Kasumi-1 (cell line): ENCODE data around the gene RIMS4.

Source experiments
- DNase-seq, 2 experiments: peaks; one replicate each; lab custom pipeline; 2025; lab: John Stamatoyannopoulos, UW

RIMS4 gene

DNA sequence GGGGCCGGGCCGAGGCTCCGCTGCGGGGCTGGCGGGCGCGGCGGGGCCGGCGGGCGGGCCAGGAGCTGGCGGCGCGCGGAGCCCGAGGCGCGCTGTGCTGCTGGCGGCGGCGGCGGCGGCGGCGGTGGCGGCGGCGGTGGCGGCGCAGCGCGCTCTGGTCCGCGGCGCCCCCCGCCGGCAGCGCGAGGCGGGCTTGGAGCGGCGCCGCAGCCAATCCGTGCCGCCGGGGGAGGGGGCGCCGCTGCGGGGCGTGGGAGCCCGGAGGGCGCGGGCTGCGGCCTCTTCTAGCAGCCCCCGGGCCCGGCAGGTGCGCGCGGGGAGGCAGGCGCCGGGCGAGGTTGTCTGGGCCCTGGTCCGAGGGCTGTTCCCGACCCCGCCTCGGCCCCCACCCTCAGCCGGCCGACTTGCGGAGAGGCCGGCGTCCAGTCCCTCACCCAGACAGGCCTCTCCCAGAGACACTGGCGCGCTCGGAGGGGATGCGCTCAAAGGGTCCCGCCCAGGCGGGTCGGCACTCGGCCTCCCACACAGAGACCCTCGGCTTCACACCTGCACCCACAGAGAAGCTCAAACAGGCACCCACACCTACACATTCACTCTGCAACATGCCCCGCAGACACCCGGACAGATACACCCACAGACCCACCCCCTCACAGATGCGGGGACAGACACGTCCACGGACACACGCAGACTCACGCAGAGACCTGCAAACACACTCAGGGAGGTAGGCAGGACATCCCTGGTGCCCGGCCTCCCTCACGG, at the start of gene RIMS4:
Gene RIMS4, minus strand, starts transcription at position 156 of the 759 bp plus-strand sequence. CDS start 275 bp downstream, outside the sequence.
- DNase-seq: no peak

DNA sequence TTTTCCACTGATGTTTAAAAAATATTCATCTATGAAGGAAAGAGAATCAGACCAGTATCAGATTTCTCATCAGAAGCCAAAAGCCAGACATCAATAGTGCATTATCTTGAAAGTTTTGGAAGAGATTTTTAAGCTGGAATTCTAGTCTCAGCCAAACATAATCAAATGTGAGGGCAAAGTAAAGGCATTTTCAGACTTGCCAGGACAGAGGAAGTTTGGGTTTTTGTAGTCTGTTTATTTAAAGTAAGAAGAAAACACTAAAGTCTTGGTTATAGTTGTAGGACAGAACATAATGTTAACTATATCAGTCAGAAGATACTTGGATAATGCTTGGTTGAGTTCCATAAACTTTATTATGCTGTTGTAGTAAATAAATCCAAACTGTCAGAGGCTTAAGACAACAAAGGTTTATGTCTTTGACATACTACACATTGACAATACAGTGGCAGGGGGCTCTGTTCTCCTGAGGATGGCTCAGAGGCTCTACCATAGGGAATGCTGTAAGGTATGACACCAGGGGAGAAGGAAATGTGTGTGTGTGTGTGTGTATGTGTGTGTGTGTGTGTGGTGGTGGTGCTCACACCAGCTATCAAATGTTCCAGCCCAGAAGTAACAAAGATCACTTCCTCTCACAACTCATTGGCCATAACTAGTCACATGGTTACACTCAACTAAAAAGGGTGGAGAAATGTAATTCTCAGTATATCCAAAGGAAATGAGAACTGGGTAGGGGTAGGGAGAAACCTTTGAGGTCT, 48.4 kb upstream of the RIMS4 start:
- no peak for DNase-seq

DNA sequence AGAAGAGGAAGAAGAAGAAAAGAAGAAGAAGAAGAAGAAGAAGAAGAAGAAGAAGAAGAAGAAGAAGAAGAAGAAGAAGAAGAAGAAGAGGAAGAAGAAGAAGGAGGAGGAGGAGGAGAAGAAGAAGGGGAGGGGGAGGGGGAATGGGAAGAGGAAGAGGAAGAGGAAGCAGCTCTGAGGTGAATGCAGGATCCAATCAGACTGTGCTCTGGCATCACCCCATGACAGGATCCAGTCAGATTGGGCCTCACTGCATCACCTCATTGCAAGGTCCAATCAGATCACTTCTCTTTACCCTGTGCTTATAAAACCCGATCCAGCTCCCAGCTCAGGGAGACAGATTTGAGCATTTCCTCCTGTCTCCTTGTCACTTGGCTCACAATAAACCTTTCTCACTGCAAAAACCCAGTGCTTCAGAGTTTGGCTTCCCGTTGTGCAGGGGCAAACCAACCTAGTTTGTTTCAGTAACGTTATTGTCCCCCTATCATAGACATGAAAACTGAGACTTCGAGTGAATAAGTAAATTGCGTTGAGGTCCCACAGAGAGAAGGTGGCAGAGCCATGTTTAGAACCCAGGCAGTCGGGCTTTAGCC, 46.6 kb upstream of the RIMS4 start:
- DNase-seq: no peak

DNA sequence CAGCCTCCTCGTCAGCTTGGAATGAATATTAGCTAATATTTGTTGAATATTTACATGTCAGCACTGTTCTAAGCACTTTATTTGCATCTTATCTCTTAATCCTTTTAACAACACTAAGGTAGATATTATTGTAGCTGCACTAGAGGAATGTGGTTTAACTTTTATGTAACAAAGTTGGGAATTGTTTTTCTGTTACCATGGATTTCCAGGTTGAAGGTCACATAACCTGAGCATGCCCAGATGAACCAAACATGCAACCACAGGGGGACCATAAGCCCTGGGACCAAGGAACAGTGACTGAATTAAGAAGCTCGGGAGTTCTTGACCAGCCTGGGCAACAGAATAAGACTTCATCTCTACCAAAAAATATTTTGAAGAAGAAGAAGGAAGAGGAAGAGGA, 46.1 kb upstream of the RIMS4 start:
- DNase-seq: no peak

DNA sequence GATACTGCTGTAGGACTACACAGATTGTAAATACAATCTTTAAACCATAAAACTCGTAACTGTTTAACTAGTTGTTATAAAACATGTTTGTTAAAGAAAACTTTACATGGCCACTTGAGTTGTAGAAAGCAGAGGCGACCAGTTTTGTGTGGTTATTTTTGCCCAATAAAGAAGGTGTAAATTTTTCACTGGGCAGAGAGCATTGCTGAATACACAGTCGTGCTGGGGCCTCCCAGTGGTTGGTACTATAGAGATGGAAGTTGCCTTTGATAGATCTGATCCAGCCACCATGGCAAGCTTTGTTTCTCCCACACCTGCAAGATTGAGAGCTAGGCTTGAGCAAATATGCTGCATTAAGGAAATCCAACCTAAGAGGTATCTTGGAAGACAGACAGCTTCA, 41.2 kb upstream of the RIMS4 start:
- DNase-seq: no peak

DNA sequence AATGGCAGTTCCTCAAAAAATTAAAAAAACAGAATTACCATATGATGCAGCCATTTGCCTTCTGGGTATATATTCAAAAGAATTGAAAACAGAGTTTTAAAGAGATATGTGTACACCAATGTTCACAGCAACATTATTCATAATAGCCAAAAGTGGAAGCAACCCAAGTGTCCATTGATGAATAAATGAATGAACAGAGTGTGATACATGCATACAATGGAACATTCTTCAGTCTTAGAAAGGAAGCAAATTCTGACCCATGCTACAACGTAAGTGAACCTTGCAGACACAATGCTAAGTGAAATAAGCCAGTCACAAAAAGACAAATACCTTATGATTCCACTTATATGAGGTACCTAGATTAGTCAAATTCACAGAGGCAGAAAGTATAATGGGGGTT, 40.5 kb upstream of the RIMS4 start:
- DNase-seq: no peak

DNA sequence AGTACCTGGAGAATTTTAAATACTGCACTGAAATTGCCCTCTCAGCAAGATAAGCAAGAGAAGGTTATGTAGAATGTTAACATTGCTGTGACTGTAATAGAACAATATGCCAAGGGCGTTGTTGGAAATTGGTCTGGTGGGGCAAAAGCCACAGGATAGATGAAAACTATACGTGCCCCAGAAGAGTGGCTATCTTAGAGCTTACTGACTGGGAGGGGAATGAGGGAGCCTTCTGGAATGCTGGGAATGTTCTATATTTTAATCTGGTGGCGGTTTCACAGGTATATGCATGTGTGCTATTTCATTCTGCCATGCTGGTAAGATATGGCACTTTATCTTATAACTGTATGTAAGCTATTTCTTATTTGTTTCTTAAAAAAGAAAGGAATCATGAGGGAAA, 39.9 kb upstream of the RIMS4 start:
- no peak for DNase-seq

DNA sequence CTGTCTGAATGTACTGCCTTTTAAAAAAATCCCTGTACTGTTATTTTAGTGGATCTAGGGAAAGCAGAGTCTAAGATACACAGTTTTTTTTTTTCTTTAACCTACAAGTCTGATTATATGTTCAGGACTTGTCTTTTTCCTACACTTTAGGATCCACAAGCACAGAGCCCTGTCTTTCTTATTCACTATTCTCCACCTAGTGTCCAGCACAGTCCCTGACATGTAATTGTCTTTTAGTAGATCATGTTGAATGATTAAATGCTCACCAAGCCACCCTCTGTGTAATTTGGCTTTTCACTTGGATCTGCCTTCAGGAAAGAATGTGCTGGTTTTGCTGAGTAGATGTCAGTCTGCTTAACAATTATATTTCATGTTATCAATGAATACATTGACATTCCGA, 39.4 kb upstream of the RIMS4 start:
- DNase-seq: no peak

DNA sequence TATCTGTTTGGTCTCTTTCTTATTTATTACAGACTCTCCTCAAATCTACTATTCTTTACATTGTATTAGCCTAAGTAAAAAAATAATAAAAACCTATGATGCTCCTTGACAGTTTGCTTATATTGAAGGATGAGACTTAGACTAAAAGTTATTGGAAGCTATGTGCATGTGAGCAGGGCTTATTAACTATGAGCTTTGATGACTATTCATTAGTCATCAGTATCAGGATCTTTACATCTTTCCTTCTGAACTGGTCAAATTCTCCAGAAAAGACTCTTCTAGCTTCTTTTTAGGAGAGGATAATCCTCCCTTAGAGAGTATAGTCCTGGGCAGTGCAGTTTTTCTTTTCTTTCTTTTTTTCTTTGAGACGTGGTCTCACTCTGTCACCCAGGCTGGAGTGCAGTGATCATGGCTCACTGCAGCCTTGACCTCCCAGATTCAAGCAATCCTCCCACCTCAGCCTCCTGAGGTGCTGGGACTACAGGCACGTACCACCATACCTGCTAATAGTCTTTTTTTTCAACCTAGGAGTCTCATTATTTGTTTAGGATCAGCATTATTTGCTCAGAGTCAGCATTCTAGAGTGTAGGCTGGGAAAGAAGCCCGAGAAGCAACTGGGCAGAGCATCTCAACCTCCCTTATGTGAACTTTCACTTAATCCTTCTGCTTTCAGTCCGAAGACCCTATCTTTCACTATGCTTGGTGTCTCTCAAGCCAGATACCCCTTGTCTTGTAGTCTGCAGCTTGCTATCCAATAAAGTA, 38.1 kb upstream of the RIMS4 start:
- DNase-seq: no peak

DNA sequence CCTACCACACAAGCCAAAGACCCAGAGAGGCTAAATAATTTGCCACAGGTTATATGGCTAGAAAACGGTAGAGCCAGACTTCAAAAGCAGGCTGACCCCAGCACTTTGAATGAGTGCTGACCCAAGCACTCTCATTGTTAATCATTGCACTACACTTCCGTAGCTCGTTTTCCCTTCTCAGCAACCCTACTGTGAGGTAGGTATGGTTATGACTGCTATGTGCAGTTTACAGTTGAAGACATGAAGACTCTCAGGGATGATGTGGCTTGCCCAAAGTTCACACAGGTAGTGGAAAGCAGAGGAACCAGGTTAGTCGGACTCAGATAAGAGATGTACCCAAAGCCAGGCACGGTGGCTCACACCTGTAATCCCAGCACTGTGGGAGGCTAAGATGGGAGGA, 33.5 kb upstream of the RIMS4 start:
- DNase-seq: no peak

DNA sequence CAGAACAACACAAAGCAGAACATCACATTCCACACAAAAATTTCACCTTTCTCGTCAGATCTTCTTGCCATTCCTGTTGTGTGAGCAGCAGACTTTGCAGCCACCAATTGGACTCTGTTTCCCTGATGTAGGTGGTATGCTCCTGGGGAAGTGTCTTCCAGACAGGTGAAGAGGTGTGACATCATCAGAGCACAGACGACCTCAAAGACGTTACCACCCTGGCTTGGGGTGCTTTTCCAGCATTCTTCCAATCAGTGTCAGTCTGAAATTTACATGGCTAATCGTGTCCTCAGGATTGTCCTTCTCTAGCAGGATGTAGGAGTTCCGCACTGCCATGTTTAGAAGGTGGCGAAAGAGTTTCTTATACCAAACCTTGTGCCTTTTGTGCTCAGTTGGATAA, 31.6 kb upstream of the RIMS4 start:
- no peak for DNase-seq

DNA sequence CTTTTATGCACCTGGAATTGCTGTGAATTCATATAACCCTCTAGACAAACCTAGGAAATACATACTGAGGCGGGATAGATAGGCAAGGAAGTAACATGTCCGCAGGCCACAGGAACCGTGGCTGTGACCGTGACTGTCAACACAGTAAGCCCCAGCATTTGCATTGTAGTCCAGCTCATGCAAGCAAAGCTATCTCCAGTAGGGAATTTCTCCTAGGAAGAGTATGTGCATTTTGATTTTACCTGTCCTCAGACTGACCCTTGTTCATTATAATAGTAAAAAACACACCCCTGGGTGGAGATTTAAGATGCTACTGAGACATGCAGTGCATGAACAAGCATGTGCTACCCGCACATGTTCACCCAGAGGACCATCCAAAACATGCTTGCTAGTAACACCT, 30.5 kb upstream of the RIMS4 start:
- DNase-seq: no peak

DNA sequence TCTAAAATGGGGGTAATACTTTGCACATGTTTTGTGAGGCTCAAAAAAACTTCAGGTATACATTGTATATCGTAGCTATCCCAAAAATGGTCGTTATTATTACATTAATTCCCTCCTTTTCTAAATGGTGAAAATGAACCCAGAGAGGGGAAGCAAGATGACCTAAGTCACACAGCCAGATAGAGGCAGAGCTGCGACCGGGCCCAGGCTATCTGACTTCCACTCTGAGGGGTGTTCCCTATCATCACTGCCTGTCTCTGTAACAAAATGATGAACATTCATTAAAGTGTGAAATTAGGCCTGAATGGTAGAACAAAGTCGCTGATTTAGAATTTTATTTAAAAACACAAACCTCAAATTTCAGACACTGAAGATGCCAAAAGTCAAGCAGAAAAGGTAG, 29.1 kb upstream of the RIMS4 start:
- no peak for DNase-seq

DNA sequence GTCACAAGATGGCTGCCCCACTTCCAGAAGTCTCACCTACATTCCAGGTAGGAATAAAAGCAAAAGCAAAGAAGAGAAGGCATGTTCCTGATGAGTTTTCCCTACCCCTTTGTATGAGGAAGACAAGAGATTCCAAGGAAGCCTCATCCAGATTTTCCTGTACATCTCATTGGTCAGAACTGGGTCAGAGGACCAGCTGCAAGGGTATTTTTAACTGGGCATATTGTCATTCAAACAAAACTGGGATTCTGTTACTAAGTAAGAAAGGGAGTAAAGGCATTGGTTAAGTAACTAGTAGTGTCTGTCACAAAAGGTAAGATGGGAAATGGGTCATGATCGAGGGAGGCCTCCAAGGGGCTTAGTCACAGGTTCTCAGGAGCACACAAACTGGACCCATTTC, 28.2 kb upstream of the RIMS4 start:
- DNase-seq: no peak

DNA sequence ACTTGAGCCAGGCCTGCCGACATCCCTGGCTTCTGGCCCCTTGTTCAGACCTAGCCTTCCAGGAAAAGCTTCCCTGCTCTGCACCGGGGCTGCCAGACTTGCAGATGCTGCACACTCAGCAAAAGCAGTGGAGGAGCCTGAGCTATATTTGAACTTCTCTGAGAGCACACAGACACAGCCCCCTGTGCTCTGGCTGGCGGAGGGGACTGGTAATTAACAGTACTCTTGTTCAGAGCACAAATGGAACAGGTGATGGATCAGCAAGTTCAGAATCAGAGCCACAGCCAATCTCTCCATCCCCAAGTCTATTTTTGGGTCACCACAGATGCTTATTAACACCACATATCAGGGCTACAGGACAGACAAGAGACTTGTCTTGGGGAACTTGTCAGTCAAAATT, 27.6 kb upstream of the RIMS4 start:
- DNase-seq: no peak

DNA sequence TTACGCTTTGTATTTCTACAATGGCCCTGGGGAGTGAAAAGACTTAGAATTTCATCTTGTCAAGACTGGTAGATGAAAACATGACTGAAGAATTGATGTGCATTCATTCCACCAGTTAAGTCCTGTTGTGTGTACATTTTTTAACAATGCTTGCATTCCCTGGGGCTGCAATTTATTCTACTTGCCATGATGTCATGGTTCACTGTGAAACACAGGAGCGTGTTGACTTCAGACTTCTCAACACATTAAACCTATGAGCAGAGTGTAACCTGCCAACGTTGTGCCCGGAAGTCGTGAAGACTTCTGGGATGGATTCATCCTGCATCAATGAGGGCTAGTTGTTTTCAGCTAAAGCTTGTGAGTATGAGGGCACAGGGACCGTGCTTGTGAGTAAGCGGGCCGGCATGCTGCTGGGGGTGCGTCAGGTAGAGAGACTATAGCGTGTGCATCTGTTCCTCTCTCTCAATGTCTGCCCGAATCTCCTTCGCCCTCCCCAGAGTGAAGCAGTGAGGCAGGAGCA, 26.3 kb upstream of the RIMS4 start:
- no peak for DNase-seq

DNA sequence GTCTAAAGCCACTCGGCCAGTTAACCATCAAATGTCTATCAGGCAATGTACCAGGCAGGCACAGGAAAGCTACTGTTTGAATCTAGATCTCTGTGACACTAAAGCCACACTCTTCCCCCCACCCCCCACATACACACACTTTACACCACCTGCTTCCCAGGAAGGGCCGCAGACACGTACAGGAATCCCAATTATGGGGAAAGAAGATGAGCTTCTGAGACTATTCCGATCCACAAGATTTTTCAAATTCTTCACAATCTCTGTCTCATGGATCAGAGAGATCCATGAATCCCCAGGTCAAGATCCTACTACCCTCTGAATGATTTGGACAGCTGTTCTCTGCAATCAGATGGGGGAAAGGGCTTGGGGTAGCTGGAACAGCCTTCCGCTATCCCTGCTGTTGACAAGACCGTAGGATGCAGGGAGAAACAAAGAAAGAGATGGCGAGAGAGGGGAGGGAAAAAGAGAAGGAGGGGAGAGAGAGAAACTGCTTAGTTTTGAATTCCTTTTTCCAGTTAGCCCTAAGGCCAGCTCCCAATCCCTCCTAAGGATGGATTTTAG, 25.4 kb upstream of the RIMS4 start:
- DNase-seq: no peak

DNA sequence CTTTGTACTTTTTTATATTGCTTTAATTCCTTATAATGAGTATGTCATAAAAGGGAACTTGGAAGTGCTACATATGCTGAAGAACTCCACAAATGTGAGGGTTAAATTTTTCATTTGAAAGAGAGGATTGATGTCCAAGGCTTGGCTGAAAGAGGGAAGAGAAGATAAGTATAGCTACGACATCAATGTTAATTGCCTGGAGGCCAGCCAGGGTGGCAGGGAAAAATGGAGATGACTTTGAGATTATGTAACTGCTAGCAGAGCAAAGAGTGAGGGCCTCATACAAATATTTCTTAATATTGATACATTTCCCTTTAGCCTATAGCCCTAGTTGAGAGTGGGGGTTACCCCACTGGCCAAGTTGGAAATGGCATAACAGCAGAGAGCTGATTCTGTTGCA, 24.8 kb upstream of the RIMS4 start:
- no peak for DNase-seq

DNA sequence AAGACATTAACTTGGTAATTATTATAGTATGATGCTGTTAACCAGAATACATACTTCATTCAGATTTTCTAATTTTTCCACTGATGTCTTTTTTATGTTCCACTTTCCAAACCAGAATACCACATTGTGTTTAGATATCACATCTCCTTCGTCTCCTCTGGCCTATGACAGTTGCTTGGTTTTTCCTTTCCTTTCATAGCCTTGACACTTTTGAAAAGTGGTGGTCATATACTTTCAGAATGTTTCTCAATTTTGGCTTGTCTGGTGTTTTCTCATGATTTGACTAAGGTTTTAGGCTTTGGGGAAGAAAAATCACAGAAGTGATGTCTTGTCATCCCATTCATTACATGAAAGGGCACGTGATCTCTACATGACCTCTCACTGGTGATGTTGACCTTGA, 24.3 kb upstream of the RIMS4 start:
- no peak for DNase-seq

DNA sequence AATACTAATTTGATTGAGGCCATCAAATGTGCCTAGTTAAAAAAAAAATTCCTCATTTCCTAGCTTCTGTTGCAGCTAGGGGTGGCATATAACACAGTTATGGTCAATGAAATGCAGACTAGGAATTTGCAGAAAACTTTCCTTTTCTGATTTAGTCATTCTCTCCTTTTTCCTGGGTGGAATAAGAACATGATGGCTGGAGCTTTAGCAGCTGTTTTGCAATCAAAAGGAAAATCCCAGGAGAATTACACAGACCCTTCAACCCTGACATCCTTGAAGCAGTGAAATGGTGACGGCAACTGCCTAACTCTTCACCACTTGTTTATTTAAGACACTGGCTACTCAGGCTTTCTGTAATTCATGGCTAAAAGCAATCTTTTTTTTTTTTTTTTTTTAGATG, 23.1 kb upstream of the RIMS4 start:
- no peak for DNase-seq

DNA sequence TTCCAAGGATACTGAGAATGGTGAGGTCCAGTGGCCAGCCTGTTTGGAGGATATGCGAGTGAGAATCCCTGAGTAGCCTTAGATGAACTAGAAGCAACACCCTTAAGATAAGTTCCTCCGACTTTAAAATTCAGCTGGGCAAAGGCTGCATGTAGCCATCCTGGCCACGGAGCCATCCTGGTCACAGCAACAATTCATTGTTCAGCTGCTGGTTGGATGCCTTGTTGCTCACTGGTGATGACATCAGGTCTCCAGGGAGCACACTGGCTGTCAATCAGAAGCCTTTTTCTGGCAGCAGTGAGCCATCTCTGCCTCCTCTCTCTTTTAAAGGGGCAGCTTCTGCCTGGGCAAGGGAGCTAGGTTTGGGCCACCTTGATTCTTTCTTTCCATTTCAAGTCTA, 22.4 kb upstream of the RIMS4 start:
- DNase-seq: no peak

DNA sequence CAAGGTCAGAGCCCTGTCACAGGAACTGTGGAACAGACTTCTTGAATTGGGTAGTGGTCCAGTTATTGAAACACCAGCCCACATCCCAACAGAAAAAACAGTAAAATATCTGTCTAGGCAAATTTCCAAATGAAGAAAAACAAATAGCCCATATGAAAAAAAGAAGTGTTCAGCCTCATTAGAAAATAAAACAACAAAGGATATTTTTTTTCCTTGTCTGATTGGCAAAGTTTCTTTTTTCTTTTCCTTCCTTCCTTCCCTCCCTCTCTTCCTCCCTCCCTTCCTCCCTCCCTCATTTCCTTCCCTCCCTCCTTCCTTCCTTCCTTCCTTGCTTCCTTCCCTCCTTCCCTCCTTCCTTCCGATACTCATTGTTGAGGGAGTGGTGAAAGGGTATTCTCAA, 20.6 kb upstream of the RIMS4 start:
- DNase-seq: no peak
